GM15510 (cell line): ENCODE measurements around the gene TEDC2.

Experiments
- POLR2A ChIP-seq: IDR thresholded peaks from 3 replicates; pipeline ENCODE4 v1.6.1; 2011; ENCODE audit warnings: borderline replicate concordance; ENCODE audit not compliant: insufficient read length; ENCODE audit errors: extremely low read depth

The TEDC2 gene

GRCh38 chr16:2500430-2500917, 40.6 kb downstream of the TEDC2 start:
- no peak for TF ChIP-seq POLR2A

GRCh38 chr16:2500918-2501750, 41.2 kb downstream of the TEDC2 start:
- TF ChIP-seq POLR2A = no peak

- TF ChIP-seq POLR2A = no peak
These were observed 42.3 kb downstream of the TEDC2 start for GRCh38 chr16:2501946-2502895.

- no peak for TF ChIP-seq POLR2A
These were observed 45.8 kb downstream of the TEDC2 start for GRCh38 chr16:2505695-2506094.

GRCh38 chr16:2507052-2507659, 47.2 kb downstream of the TEDC2 start:
- TF ChIP-seq POLR2A = no peak

- no peak for TF ChIP-seq POLR2A
These were observed 47.8 kb downstream of the TEDC2 start for GRCh38 chr16:2507665-2508064.

- no peak for TF ChIP-seq POLR2A
These were observed 49.0 kb downstream of the TEDC2 start for GRCh38 chr16:2508722-2509400.

GRCh38 chr16:2511128-2511800, 51.4 kb downstream of the TEDC2 start:
- TF ChIP-seq POLR2A = no peak

- no peak for TF ChIP-seq POLR2A
These were observed 52.3 kb downstream of the TEDC2 start for GRCh38 chr16:2511996-2512734.

GRCh38 chr16:2512735-2513404, 53.0 kb downstream of the TEDC2 start:
- TF ChIP-seq POLR2A = no peak

GRCh38 chr16:2513405-2514332, 53.8 kb downstream of the TEDC2 start, which contains the start of gene ATP6V0C:
Gene ATP6V0C (plus strand): TSS chr16:2513952. CDS start chr16:2514104, 152 bp downstream.
- peak; percentile 86 for TF ChIP-seq POLR2A
